HL-60 (cell line): ENCODE data around the gene IBA57.

Experiments
- POLR2AphosphoS5 ChIP-seq: IDR thresholded peaks from 2 replicates; pipeline ENCODE4 v1.6.1; 2012; ENCODE audit warnings: low read depth
- TF ChIP-seq, protein P1 (sequence below): IDR thresholded peaks from one replicate; pipeline ENCODE4 v1.5.1; 2011; ENCODE audit warnings: low read length, control low read depth, inconsistent platforms; ENCODE audit not compliant: insufficient read depth

DNA sequence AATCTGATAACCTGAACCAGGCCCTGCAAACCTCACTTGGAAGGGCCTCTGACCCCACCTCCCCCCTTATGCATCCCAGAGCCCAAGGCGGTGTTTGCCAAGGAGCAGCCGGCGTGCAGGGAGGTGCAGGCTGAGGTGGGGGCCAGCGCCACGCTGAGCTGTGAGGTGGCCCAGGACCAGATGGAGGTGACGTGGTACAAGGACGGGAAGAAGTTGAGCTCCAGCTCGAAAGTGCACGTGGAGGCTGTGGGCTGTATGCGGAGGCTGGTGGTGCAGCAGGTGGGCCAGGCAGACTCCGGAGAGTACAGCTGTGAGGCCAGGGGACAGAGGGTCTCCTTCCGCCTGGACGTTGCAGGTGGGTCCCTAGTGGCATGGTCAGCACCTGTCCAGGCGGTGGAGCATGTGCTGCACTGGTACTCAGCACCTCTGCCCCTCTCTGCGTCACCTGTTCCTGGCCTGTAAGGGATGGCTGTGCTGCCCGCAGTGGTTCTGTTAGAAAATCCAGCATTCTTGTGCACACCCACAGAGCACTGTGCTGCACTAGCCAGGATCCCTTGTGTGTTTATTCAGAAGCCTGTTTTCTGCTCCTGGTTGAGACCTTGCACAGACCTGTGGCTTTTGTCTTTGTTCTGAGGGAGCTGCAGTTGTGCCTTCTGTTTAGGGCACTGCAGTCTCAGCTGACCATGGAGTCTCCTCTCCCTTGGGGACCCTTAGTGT is 53.8 kb downstream of the IBA57 start:
- no peak for TF ChIP-seq POLR2AphosphoS5
- TF ChIP-seq, protein P1, sequence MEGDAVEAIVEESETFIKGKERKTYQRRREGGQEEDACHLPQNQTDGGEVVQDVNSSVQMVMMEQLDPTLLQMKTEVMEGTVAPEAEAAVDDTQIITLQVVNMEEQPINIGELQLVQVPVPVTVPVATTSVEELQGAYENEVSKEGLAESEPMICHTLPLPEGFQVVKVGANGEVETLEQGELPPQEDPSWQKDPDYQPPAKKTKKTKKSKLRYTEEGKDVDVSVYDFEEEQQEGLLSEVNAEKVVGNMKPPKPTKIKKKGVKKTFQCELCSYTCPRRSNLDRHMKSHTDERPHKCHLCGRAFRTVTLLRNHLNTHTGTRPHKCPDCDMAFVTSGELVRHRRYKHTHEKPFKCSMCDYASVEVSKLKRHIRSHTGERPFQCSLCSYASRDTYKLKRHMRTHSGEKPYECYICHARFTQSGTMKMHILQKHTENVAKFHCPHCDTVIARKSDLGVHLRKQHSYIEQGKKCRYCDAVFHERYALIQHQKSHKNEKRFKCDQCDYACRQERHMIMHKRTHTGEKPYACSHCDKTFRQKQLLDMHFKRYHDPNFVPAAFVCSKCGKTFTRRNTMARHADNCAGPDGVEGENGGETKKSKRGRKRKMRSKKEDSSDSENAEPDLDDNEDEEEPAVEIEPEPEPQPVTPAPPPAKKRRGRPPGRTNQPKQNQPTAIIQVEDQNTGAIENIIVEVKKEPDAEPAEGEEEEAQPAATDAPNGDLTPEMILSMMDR = no peak
